Measurements from ENCODE around the gene KLRF1.

DNA sequence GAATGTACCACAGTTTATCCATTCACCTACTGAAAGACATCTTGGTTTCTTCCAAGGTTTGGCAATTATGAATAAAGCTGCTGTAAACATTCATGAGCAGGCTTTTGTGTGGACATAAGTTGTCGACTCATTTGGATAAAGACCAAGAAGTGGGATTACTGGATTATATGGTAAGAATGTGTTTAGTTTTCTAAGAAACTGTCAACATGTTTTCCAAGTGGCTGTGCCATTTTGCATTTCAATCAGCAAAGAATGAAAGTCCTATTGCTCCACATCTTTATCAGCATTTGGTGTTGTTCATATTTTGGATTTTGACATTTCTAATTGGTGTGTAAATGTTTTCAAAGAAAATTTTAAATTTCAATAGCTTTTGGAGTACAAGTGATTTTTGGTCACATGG, 27.3 kb upstream of the KLRF1 start:
- TF ChIP-seq, protein P1, sequence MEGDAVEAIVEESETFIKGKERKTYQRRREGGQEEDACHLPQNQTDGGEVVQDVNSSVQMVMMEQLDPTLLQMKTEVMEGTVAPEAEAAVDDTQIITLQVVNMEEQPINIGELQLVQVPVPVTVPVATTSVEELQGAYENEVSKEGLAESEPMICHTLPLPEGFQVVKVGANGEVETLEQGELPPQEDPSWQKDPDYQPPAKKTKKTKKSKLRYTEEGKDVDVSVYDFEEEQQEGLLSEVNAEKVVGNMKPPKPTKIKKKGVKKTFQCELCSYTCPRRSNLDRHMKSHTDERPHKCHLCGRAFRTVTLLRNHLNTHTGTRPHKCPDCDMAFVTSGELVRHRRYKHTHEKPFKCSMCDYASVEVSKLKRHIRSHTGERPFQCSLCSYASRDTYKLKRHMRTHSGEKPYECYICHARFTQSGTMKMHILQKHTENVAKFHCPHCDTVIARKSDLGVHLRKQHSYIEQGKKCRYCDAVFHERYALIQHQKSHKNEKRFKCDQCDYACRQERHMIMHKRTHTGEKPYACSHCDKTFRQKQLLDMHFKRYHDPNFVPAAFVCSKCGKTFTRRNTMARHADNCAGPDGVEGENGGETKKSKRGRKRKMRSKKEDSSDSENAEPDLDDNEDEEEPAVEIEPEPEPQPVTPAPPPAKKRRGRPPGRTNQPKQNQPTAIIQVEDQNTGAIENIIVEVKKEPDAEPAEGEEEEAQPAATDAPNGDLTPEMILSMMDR (IDR thresholded peaks at IDR 0.05) = no peak
- TF ChIP-seq POLR2A (IDR thresholded peaks at IDR 0.05) = no peak
